GM21786 (cell line): Measurements from ENCODE around the gene MAD1L1.
"Not testable (repeated sequence)": the region's sequence is repeated elsewhere in the genome, so short reads cannot be mapped to it uniquely, and the experiment has no call there.

Experiments used
- ATAC-seq: cut with Tn5 transposase; IDR thresholded peaks from one replicate; pipeline ENCODE4 v1.9.1; 2021; ENCODE audit not compliant: unreplicated experiment

Gene MAD1L1

DNA sequence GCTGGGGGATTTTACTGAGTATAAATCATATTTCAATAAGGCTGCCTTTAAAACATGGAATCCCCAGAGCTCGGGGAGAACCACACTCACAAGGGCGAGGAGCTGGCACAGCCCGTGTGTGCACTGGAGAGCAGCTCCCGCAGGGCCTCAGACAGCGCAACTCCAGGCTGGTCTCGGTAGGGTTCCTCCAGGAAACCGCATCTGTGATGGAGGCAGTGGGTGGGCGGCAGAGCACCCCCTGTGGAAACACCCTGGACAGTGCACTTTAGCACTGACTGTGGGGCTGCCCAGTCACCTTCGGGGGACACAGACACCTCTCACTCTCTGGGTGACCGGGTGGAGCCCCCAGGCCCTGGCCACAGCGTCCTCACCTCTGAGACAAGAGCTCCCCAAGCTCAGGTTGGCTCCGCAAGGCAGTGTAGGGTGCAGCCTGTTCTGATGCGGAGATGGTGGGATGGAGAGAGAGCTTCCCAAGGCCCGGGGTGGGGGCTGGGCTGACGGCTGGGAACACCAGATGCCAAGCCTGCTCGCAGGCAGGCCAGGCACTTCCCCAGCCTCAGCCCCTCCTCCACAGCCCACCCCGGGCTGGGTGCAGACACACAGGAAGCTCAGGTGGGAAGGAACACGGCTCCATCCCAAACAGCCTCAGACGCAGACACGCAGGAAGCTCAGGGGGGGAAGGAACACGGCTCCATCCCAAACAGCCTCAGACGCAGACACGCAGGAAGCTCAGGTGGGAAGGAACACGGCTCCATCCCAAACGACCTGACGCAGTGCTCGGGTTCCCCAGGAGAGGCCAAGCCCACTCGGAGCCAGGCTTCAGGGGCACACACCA is 224.4 kb downstream of the MAD1L1 start:
- no peak for ATAC-seq

DNA sequence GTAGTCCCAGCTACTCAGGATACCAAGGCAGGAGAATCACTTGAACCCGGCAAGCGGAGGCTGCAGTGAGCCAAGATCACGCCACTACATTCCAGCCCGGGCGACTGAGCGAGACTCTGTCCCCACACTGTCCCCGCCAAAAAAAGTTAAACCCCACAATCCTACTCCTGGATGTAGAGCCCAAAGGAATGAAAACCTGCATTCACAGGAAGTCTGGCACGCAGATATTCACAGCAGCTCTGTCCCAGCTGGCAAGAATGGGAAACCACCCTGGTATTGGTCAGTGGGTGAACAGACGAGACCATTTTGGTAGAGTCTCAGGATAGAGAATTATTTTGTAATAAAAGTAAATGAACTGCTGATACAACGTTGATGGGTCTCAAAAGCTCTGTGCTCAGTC is 225.2 kb downstream of the MAD1L1 start:
- ATAC-seq, result no peak

DNA sequence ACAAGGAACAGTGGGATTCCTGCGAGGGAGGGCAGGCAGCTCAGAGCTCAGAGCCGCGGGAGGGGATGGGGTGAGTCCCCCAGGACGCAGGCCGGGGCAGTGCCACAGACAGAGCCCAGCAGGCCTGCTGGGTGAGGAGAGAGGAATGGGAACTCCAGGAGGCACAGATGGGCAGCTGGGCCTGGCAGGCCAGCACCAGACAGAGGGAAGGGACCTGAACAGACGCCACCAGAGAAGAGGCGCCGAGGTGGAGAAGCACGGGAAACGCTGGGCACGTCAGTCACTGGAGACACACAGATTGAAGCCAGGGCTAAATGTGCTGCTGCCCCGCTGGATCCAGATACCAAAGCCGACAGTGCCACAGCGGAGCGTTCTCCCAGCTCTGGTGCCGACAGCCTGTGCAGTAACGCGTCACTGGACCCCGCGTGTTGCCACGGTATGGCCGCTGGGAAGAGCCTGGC is 225.8 kb downstream of the MAD1L1 start:
- ATAC-seq, result no peak

DNA sequence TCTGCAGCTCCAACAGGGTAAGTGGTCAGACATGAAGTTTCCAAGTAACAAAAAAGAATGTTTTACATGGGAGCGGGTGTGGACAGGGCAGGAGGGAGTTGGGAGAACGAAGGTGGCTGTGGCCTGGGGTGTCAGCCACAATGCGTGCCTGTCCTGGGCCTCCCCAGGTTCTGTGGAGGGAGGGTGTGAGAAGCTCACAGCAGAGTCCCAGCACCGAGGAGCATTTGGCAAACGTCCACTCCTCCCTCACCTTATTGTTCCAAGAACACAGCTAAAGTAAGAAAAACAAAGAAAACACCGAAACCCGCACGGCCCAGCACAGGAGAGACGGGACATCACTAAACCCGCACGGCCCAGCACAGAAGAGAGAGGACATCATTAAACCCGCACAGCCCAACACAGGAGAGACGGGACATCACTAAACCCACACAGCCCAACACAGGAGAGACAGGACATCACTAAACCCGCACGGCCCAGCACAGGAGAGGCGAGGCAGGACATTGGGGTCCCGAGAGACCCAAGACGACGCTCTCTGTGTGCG is 226.4 kb downstream of the MAD1L1 start:
- ATAC-seq, result no peak

DNA sequence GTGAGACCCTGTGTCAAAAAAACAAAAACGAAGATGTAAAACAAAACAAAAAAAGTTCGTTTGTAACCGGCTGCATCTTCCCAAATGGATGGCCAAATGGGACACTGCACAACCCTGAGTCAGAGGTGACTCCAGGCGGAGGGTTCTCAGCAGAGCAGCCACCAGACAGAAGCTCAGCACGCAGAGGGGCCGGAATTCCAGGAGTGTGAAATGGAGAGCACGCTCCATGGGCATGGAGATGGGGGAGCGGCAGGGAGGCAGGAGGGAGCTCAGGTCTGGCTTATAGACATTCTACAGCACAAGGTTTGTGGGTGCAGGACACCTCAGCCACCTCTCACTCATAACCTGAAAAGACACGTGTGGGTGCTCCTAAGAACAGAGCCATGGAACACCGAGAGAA is 227.0 kb downstream of the MAD1L1 start:
- no peak for ATAC-seq

DNA sequence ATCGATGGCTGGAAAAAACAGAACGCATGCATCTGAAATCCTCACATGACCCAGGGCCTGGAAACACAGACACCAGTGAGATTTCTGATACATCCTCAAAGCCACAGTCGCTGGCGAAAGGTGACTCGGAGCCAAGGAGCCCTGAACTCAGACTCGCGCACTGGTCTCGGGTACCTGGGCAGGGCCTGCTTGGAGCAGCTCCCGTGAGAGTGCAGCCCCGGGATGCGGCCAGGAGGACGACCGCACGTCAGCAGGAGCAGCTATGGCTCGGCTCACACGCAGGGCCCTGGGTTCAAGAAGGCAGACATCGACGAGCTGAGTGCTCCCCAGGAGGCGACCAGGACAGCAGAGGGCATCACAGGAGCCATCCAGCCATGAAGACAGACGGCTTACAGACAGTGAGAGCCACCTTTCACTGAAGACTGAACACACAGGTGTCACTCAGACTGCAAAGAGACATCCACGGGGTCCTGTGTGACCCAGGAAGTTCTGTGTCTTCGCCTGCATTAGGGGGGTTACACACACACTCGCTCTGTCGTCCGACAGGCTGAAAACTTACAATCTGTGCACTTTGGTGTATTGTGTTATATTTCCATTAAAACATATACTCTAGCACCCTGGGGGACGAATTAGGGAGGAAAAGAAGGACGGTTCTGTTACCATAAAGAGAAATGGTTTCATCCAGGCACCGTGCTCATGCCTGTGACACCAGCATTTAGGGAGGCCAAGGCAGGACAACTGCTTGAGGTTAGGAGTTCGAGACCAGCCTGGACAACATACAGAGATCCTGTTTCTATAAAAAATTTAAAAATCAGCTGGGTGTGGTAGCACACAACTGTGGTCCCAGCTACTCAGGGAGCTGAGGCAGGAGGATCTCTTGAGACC is 227.7 kb downstream of the MAD1L1 start:
- no peak for ATAC-seq

DNA sequence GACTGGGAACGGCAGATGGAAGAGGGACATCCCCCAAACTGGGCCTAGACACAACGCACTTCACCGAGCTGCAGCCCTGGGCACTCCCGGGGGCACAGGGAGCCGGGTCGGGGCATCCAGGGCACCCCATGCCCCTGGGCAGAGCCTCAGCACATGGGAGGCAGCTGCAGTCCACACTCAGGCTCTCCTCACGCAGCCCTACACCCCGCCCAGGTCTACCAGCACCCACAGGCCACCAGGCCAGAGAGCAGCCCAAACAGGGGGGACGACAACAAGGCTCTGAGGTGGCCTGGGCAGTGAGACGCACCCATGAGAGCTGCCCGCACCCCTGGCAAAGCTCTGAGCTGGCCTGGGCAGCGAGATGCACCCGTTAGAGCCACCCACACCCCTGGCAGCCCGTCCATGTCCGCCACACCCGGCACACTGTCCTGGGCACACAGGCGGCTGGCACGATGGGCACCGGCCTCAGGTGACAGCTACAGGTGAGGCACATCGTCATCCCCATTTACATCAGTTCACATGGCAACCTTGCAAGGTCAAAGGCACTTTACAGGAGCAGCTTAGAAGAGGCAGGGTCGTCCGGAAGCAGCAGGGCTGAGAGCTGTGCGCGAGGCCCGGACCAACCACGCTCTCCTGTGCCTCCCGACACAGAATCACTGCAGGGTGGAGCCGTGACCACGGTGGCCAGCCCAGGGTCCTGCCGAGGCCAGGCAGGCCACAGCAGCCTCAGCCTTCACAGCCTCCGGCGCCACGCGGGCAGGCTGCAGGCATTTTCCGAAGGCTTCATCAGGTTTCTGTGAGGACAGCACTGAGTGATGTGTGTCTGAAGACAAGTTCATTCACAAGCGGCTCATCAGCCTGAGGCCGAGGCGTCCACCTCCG is 228.6 kb downstream of the MAD1L1 start:
- no peak for ATAC-seq

DNA sequence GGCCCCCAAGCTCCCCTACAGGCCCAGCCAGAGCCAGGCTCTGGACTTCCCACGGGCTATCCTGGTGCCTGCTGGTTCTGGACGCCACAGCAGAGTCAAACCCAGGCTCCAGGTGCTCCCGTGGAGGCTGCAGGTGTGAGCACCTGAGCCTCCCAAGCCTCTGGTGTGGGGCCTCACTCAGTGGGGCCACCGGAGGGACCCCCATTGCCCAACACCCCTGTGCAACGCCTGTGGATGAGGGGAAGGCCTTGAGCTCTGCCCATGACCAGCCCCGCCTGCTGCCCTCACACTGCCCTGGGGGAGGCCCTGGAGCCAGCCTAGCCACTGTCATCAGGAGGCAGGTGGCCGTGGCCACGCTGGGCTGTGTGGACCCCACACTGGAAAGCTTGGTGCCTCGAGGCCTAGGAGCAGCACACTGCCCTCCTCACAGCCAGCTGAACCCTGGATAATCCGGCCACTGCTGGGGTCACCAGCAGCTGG is 229.3 kb downstream of the MAD1L1 start:
- no peak for ATAC-seq

DNA sequence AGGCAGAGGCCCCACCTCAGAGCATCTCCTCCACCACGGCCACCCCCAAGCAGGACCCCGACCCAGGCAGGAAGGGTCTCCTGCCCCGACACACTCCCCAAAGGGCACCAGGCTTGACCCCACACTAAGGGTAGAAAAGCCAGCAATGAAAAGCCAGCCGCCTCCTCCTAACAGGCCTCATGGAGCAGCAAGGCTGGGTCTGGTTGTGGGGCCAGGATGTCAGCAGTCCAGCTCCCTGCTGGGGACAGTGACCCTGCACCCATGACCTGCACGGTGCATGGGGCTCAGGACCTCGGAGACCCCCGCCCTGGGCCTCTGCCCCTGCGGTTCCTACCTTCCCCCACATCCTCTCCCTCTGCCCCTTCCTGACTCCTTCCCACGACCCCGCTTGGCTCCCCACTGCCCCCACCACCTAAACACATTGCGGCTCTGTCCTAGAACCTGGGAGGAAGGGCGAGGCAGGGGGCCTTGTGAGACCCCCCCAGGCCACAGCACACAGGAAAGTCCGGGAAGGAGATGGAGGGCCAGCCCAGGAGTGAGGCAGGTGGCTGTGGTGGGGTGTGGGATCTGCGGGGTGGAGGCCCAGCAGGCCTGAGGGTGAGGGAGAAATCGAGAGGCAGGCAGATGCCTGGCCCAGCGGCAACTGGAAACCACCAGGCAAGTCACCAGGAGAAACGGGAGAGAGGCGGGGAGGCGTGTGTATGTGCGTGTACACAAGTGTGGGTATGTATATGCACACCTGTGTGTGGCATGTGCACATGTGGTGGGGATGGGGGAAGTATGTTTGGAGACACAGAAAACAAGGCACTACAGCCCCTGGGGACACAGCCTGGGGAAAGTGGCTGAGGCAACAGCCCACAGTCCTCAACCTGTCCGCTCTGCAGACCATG is 229.9 kb downstream of the MAD1L1 start:
- no peak for ATAC-seq

DNA sequence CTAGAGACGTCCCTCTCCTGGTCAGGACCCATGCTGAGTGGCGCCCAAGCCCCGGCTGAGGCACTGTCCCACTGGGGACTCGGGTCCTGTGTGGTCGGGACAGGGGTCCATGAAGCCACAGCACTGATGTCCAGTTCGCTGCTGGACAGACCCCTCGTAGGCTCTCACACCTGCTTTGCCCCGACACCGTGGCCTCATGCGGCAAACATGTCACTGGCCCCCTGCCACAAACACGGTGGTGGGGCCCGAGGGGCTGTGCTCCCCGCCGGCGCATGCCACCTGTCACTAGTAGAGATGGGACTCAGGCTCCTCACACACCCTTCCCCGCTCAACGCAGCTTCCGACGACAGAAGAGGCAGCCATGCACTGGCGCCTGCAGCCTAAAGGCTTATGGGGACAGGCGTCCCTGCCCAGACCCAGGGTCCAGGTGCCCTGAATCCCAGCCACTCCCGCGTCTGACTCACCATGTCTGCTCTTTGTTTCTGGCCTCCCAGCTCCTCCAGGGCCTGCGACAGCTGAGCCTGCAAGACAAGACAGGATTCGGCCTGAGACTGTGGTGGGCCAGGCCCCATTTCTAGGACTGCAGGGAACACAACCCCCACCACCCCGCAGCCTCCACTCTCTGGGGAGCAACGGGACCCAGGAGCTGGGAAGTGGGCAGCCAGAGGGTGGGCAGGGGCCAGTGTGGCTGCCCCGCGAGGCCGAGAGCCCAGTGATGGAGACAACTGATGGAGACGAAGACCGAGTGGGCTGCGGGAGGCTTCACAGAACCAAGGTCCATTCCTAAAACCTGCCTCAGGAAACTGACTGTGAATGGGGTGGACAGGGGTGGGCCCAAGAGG is 230.9 kb downstream of the MAD1L1 start:
- no peak for ATAC-seq

DNA sequence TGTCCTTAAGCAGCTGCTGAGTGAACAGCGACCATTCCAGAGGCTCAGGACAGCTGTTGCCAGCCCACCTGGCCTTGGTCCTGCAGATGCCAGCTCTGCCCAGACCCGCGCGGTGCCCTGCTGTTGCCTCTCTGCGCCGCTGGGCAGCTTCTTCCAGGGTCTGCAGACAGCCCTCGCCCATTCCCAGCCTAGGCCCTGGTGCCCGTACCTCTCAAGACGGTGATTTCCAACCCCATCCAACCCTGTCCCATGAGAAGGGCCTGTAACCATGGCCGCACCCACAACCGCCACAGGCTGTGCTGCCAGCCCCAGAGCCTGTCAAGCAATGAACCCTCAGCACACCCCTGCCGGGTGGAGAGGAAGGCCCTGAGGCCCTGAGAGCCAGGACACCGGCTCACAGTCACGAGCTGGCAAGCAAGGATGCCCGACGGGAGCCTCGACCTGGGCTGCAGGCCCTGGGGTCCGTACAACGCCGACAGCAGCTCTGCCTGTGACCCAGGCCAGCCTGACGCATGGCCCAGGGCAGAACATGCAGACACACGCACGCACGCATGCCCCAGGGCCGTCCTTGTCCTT is 231.9 kb downstream of the MAD1L1 start:
- ATAC-seq, result no peak

DNA sequence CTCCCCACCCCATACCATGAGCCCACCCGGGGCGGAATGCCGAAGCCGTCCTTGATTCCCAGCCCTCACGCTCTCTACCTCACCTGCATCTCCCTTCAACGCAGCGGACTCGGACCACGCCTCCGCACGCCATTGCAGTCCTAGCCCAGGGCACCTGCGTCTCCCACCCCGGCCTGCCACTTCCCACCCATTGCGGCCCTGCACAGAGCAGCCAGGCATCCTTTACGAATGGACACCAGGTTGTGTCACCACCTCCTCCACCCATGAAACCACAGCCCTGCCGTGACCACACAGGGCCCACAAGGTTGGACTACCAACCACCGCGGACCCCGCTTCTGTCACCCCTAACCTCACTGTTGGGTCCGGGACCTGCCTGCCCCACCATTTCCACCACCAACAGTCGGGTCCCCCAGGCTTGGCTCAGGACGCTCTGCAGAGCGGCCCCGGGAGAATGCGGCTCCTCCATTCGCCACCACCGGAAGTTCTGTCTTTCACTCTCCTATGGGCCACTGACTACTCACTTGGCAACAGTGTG is 232.5 kb downstream of the MAD1L1 start:
- no peak for ATAC-seq

DNA sequence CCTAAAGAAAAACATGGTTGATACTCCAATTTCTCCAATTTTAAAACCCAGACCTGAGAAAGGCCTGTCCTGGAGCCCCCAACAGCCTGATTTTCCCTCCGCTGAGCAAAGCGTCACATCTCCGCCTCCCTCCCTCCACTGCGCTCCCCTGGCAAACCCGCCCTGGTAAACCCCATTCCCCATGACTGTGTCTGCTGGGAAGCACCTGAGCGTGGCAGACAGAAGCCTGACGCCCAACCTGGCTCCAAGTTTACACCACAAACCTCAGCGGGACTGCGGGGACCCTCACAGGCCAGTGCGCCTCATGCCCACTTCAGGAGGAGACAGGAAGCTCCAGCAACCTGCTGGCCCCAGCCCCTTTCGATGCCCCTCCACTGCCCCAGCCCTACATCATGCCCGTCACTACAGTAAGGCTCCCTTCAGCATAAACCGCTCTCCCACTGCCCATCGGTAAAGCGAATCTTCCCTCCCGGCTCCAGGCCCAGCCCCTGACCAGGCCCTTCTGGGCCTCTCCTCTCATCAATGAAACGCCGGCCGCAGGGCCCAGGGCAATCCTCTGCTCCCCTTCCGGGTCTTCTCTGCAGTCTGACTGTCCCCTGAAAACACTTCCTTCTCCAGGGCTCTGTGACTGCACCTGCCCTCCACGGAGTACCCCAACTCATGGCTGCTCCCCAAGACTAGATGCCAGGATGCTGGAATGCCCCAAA is 233.3 kb downstream of the MAD1L1 start:
- no peak for ATAC-seq

DNA sequence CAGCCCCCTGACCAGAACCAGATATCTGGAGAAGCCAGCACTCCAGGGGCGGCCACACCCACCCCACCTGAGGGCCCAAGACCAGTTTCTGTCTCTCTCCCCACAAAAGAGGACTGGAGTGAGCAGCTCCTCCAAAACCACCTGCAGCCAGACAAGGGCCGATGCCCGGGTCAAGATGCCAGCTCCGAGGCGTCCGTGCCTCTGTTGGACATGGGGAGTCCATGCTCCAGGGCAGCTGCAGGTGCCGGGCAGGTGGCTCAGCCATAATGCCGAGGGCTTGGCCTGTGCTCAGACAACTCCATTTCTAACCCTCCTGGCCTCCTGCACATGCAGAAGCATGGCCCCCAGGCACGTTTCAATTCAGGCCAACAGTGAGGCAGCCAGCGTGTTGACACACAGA is 234.6 kb downstream of the MAD1L1 start:
- no peak for ATAC-seq

DNA sequence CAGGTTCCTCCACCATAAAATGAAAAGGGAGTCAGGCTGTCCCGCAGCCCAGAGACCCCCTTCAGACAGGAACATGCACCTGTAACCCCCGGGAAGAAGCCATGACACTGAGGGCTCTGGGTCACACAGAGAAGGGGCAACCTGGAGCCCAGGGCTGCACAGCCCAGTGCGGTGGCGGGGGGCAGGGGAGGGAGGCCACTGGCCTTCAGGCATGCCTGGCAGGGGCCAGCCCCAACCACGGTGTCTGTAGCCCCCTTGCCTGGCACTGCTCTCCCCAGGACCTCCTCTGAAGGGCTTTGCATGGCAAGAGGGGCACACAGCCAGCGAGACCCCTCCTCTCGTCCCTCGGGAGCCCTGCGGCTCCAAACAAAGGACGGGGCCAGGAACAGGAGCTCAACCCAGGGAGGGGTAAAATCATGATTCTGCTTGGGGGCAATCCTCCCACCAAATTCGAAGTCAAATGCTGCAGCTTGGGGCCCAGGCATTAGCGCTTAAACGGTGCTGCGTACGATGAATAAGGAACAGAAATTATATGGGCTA is 235.1 kb downstream of the MAD1L1 start:
- ATAC-seq, result no peak

DNA sequence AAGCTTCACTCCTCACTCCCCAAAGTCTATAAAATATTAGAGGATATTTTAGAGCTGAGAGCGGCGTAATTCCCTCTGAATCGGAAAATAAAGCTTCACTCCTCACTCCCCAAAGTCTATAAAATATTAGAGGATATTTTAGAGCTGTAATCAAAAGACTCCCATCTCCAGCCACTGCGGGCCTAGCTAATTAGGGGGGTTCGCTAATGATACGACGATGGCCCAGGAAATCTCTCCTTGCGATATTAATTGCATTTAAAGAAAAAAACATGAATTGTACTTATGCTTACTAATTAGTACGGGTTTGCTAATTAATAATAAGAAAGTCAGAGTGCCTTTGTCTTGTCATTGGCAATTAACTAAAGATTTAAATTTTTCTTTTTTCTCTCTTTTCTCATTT is 235.9 kb downstream of the MAD1L1 start:
- ATAC-seq, result no peak

DNA sequence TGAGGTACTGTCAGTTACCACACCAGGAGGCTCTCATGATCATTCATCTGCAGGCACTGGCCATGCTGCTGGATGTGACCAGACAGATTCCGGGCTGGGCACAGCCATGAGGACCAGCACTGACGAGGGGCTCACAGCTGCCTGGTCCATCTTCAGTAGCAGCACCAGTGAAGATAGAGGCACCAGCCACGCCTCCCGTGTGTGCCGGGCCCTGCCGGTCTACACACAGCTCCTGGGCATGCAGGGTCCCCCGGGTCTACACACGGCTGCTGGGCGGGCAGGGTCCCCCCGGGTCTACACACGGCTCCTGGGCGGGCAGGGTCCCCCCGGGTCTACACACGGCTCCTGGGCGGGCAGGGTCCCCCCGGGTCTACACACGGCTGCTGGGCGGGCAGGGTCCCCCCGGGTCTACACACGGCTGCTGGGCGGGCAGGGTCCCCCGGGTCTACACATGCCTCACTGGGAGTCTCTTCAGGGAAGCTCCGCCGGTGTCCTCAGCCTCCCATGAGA is 236.8 kb downstream of the MAD1L1 start:
- not testable (repeated sequence) for ATAC-seq
